ENCODE measurements around the gene LRRC1.

The LRRC1 gene

DNA sequence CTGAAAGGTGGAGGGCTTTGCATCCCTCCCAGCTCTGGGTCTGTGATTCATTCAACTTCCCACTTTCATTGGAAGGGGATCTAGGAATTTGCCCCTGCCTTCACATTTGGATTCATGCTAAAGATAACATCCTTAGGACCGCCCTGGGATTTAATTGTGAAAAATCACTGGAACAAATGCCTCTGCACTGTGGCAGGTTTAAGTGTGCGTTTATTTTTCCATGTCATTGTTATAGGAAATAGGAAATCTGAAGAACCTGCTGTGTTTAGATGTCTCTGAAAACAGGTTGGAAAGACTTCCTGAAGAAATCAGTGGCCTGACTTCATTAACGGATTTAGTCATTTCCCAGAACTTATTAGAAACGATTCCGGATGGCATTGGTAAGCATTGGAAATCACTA, 104.7 kb downstream of the LRRC1 start:
- TF ChIP-seq, protein P1, sequence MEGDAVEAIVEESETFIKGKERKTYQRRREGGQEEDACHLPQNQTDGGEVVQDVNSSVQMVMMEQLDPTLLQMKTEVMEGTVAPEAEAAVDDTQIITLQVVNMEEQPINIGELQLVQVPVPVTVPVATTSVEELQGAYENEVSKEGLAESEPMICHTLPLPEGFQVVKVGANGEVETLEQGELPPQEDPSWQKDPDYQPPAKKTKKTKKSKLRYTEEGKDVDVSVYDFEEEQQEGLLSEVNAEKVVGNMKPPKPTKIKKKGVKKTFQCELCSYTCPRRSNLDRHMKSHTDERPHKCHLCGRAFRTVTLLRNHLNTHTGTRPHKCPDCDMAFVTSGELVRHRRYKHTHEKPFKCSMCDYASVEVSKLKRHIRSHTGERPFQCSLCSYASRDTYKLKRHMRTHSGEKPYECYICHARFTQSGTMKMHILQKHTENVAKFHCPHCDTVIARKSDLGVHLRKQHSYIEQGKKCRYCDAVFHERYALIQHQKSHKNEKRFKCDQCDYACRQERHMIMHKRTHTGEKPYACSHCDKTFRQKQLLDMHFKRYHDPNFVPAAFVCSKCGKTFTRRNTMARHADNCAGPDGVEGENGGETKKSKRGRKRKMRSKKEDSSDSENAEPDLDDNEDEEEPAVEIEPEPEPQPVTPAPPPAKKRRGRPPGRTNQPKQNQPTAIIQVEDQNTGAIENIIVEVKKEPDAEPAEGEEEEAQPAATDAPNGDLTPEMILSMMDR (IDR thresholded peaks at IDR 0.05; ENCODE audit: low read depth, low read length) = no peak
- DNase-seq (ENCODE audit: extremely low read depth, low read depth) = no peak

DNA sequence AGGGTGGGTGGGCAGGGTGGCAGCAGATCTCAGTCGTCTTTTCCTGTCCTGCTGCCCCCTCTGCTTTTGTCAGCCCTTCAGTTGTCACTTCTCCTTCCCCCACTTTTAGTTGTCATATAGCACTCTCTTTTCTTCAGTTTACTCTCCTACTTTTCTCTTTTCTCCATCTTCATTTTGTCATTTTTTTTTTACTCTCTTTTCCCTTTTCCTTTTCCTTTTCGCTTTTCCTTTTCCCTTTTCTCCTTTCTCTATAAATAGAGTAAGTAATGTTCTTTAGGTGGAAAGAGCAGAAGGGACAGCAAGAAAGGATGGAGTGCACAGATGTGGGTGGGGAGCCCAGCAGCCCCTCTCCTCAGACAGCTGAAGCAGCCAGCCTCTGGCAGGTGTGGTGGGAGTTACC, 108.6 kb downstream of the LRRC1 start:
- no peak for DNase-seq (ENCODE audit: extremely low read depth, low read depth)
- TF ChIP-seq, protein P1 (IDR thresholded peaks at IDR 0.05; ENCODE audit: low read depth, low read length) = no peak

DNA sequence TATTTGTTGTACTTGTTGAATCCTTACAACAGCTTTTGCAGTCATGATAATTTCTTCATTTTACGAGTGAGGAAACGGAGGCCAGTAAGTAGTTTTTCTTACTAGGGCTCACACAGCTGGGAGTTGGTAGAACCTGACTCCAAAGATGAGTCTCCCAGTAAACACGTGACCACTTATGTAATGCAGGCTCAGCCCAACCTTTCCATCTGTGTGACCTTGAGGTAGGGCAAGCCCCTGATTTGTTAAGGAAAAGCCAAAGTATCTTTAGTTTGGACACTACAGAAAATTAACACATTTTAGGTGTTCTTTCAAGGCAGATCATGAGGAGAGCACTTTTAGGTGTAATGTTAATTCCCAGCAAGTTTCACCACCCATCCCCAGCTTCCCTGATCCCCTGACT, 111.3 kb downstream of the LRRC1 start:
- no peak for DNase-seq (ENCODE audit: extremely low read depth, low read depth)
- TF ChIP-seq, protein P1 (IDR thresholded peaks at IDR 0.05; ENCODE audit: low read depth, low read length) = no peak

DNA sequence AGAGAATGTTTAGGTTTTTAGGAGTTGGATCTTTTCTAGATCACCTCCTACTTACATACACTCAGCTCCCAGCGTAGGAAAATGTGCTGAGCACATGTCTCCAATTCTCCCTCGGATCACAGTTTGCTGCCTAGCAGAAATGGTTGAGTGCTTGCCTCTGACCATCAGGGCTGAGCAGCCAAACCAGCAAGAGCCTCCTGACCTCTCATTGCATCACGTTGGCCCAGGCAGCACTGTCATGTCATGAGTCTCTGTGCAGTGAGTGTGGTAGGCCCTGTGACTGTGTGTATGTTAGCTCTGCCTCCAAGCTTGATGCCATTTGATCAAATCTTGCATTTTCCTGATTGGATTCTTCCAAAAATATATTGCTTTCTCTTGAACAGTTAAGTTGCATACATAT, 112.0 kb downstream of the LRRC1 start:
- TF ChIP-seq, protein P1 (IDR thresholded peaks at IDR 0.05; ENCODE audit: low read depth, low read length) = no peak
- DNase-seq (ENCODE audit: extremely low read depth, low read depth) = no peak

DNA sequence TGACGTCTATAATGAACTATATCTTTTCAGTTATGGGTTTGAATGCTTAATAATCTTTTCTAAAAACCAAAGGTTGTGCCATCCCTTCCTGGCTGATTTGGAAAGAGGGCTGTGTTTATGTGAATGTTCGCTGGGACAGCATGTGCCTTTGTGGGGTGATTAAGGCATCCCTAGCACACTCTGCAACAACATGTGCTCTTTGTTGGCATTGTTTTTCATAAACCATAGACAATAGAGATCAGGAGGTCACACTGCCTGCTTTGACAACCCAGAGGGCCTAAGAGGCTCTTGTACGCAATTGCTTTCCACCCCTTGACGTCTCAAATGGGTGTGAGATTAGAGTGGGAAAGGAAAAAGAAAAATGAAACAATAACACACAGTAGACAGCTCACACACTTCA, 116.0 kb downstream of the LRRC1 start:
- no peak for DNase-seq (ENCODE audit: extremely low read depth, low read depth)
- TF ChIP-seq, protein P1 (IDR thresholded peaks at IDR 0.05; ENCODE audit: low read depth, low read length) = no peak

DNA sequence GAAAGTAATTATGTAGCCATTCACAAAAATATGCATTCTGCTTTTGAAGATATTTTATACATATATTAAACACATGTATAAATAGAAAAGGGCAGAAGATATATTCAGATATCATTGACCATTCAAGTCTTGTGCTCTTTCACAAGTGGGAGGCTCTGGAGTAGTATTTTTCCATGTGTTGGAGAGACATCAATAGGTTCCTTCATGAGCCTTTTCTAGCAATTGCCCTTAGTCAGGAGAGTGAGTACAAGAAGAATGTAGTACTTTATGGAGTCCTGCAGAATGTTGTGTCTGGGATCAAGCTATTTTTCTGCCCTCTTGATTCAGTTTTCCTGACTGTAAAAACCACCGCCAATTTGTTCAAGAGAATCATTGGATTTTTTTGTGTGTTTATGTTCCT, 117.9 kb downstream of the LRRC1 start:
- no peak for DNase-seq (ENCODE audit: extremely low read depth, low read depth)
- TF ChIP-seq, protein P1 (IDR thresholded peaks at IDR 0.05; ENCODE audit: low read depth, low read length) = no peak

DNA sequence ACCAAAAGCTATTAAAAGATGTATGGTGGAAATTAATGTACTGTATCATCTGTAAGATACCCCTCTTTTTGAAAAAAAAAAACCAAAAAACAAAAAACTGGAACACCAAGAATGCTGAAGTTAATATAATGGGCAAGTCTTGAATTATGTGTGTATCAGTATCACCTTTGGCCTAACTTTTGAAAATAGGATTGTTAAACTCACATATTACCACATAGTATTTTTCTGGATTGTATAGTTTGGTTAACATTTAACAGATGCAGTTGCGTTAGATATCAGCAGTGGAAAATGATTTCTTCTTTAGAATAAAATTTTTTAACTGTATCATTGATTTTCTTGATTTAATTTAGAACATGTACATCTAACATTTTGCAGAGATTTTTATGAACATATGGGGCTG, 118.5 kb downstream of the LRRC1 start:
- DNase-seq (ENCODE audit: extremely low read depth, low read depth) = no peak
- TF ChIP-seq, protein P1 (IDR thresholded peaks at IDR 0.05; ENCODE audit: low read depth, low read length) = no peak

Measured in AG09319 (cell line).